Stimulated activated CD8-positive, alpha-beta memory T cell treated with anti-CD3 and anti-CD28 coated beads, Interleukin-4, amount 100 ng/mL, for 1 hour (primary cell): Measurements from ENCODE around the gene NACC2.

ENCODE experiments used
- DNase-seq, 2 donors: peaks; one replicate each; pipeline ENCODE4 v3.0.0-alpha.2; 2020; ENCODE audit warnings: low read depth in 2 of 2, low spot score in 1 of 2

NACC2 gene

DNA sequence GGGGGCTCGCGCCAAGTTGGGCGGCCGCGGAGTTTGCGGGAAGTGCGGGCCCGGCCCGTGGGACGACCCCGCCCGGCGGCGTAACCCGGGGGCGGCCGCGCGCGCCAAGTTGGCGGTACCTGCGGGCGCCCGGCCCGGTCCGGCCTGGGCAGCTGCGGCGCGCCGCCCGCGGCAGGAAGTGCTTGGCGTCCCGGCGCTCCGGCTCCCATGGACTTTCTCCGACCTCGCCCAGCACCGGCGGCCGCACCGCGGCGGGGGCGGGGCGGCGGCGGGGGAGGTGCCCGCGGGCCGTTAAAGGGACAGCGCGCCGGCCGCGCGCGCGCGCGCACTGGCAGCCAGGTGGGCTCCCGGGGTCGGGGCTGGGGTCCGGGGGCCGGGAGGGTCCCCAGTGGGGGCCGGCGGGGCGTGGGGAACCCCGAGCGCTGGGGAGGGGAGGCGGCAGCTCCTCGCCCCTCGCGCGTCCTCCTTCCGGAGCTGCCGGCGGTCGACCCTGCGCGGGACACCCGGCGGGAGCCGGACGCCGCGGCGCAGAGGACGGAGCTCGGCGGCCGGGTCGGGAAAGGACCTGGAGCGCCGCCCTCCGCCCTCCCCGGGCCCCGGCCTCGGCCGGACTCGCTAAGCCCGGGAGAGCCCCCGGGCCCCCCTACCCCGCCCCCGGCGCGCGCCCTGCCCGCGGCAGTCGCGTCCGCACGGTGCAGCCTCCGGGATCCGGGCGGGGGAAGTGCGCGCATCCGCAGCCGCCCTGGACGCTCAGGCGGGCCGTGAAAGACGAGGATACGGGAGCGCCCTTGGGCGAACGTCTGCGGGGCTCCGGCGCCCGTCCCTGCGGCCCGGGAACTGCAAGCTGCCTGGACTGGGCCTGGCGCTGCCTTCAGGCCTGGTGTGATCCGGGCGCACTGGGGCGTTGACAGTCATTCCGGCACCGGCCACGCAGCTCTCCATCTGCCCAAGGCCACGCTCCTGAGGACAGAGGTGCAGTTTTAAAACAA lies at the start of gene NACC2:
Gene NACC2, minus strand, starts transcription at position 220 of the 989 bp plus-strand sequence. CDS start 44,768 bp downstream, outside the sequence.
- DNase-seq: no peak

DNA sequence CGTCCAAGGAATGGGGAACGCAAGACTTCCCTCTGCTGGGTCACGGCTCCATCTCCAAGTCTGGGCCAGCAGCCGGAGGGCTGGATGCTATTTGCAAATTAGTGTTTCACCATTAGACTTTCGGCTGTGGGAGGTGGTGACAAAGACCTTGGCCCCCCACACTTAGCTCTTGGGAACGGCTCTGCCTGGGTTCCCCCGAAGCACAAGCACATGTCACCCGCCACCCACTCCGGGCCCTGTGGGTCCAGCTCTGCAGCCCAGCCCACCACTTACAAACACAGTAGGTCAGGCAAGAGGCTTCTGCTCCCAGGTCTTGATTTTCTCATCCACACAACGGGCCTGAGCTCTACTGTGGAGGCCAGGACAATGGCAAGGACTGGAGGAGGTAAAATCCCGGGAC lies 49.4 kb upstream of the NACC2 start:
- DNase-seq: no peak

- DNase-seq: no peak
These were observed 48.3 kb upstream of the NACC2 start for GRCh38 chr9:136143215-136144001.

DNA sequence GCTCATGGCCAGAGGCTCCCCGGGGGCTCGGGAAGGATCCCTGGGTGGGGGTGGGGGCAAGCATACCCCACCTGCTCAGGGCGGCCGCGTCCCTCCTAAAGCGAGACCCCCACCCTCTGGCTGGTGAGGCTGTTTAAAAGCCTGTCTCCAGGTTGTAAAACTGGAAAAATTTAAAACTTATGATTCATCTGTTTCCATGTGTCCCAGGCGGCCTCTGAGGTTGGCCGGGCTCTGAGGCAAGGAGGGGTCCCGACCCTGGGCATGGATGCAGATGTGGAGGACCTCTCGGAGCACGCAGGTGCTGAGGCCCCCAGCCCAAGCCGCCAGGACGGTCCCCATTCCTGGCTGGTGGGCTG lies 47.7 kb upstream of the NACC2 start:
- DNase-seq: no peak

DNA sequence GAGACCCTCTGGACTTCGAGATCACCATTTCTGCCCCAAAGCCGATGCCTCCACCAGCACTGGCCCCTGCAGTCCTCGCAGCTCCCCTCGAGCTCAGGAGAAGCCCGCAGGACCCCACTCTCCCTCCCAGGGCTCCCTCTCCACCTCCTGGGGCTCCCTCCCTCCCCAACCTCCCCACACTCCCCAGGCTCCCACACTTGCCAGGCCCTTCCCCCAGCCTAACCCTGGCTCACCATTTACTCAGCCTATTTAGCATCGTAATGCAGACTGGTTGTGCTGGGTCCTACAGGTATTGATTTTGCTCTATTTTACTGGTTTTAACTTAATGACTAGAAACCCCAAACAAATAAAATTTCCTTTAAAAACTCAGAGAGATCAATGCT lies 47.3 kb upstream of the NACC2 start:
- DNase-seq: no peak

- DNase-seq: no peak
These were observed 46.8 kb upstream of the NACC2 start for GRCh38 chr9:136141682-136142413.

DNA sequence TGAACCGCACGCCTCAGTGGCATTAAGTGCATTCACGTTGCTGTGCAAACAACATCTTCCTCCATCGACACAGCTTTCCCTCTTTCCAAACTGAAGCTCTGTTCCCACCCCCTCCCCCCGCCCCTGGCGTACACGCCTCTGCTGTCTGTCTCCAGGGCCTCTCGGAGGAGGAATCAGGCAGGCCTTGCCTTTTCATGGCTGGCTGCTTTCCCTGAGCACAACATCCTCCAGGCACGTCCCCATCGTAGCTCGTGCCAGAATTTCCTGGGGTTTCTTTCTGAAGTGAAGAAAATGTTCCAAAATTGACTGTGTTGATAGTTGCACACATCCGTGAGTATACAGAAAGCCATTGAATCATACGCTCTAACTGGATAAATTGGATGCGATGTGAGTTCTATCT lies 45.9 kb upstream of the NACC2 start:
- DNase-seq: no peak

DNA sequence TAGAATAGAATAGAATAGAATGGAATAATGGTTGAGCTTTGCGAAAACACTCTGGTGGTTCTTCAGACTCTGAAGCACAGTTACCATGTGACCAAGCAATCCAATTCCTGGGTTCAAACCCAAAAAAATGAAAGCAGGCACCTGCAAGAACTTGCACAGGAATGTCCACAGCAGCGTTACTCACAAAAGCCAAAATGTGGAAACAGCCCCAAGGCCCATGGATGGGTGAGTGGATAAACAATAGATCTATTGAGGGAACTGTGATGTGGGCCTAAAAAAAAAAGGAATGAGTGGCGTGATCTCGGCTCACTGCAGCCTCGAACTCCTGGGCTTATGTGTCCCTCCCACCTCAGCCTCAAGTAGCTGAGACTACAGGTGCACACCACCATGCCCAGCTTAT lies 45.0 kb upstream of the NACC2 start:
- no peak for DNase-seq

DNA sequence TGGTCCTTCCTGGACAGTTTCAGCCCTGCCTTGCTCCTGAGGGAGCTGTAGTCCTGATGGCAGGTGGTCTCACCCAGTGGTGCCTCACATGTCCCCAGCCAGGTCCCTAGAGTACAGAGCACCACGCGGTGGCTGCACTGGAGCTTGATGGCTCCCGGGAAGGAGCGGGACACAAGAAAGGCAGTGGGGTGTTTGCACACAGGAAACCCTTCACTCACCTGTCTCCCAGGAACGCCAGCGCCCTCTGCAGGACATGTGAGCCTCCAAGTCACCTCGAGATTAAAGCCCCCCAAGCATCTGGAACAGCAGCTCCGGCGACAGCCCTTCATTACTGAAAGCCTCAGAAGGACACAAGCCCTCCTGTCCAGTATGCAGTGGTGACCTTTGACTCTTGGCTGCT lies 43.5 kb upstream of the NACC2 start:
- no peak for DNase-seq

DNA sequence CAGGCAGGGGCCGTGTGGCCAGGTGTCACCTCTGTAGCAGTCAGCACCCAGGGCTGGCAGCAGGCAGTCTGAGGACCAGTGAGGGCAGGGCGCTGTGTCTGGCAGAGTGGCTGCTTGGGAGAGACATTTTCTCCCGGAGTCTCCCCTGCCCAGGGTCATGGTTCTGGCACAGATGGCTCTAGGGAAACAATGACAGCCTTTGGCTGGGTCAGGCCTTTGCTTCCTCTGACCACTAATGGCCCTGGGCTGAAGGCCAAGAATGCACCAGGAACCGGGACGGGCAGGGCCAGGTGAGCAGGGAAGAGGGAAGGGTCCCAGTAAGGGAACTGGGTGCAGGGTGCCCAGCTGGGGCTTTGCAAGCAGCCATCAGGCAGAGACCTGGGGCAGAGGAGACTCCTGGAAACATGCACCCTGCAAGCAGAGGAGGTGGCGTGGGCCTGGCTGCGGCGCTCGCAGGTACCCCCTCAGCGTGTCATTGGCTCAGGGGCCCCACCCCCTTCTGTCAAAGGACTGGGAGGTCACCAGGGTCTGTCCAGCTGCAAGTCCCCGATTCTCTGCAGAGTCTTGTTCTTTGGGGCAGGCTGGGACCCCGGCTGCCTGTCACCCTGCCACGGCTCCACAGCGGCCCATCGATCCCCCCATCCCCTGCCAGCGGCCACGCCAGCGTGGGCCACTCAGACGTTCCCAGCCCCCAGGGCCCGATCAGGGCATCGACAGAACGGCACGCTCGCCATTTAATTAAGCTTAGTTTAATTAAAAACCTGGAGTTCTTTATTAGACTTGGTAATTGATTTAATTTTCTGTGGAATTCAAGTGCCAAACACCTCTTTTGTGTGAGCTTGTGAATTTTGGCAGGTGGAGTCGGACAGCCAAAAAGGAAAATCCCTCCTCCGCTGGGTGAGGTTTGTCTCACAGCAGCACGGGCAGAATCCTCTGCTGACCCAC lies 42.5 kb upstream of the NACC2 start:
- DNase-seq: no peak

DNA sequence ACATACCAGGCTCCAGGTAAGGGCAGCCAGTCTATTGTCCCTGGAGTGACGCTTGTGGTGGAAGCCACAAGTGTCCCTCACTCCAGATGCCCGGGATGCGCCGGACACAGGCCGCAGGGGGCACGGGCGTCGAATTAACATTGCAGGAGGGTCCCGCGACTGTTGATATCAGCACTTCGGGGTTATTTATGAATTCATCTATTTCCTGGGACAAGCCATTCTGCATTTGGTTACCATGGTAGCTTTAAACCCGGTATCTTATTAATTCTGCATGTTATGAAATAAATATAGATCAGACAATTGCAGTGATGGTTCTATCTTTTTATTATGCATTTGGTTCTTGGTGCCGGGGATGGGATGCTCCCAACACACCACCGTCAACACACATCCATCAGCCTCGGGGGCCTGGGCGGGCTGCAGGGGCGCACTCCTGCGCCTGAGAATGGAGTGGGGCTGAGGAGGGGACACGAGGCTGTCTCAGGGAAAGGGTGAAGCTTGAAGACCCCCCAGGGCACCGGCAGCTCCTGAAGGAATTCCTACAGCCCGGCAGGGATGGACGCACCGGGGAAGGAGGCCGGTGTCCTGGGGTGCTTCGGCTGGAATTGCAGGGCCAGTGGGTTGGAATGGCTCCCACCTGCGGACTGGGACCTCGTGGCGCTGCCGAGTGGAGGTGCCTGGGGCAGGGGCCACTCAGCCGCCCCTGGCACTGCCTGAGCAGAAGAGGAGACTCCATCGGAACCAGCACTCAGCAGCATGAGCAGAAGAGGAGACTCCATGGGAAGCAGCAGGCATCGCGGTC lies 41.2 kb upstream of the NACC2 start:
- no peak for DNase-seq

GRCh38 chr9:136135326-136136126 lies 40.4 kb upstream of the NACC2 start:
- no peak for DNase-seq

DNA sequence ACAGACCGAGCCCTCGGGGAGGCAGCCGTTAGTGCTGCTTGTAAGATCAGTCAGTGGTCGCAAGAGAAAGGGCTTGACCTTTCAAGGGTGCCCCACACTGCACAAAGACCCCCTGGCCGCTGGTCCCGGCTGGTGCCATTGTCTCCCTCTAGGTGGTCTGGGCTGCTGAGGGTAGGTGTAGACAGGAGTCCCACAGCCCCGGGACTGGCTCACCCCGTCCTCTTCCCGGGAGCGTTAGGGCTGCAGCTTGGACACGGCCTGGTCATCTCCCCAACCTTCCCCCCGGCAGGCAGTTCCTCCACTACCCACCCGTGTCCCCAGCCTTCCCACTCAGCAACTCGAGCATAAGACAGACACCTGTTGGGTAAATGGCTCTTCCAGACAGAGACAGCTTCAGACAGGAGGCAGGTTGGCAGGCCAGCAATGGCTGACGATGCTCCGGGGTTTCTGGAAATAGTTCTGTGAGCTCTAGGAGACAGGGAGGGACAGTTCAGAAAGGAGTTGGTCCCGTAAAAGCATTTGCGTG lies 38.9 kb upstream of the NACC2 start:
- DNase-seq: no peak

DNA sequence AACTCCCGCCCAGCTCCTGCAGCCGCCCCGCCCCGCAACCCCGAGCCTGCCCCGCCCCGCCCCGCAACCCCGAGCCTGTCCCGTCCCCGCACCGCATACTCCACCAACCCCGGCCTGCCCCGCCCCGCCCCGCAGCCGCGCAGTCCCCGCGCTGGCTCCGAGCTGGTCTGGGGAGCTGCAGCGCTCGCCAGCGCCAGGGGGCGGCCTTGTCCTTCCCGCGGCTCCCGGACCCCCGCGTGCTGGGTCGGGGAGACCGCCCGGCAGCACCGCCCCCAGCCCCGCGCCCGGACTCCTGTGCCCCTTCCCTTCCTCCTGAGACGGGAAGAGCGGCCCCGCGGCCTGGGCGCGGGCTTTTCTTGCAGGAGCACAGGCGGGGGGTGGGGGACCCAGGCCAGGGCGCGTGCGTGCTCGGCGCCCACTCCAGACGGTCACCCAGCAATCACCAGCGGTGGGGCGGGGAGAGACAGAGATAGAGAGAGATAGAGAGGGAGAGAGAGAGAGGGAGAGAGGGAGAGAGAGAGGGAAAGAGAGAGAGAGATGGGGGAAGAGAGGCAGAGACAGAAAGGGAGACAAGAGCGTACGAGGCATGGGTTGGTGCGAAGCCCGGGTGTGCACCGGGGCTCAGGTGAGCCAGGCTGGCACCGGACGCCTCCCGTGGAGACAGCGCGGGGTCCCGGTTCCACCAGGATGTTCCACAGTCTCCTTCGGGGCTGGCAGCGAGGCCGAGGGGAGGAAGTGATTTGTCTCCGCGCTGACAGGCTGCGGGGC lies 38.3 kb upstream of the NACC2 start:
- DNase-seq: no peak

DNA sequence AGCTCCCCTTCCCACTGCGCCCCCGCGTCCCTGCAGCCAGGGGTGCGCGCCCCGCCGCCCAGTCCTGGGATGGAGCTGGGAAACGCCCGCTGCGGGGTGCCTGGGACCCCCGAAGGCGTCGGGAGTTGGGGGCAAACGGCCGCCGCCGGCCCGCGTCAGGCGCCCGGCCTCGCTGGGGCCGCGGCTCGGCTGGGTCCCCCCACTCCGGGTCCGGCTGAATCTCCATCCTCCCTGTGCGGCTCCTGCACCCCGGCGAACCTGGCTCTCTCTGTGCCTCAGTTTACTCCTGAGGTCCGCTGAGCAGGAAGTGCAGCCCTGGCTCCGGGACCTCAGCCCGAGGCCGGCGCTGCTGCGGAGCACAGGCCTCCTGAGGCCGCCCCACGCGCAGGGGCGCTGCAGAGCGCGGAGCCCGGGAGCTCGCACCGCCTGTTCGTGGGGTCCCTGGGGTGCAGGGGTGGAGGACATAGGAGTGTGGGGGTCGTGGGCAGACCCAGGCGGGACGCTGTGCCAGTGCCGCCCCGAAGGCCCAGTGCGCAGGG lies 37.5 kb upstream of the NACC2 start:
- DNase-seq: no peak

DNA sequence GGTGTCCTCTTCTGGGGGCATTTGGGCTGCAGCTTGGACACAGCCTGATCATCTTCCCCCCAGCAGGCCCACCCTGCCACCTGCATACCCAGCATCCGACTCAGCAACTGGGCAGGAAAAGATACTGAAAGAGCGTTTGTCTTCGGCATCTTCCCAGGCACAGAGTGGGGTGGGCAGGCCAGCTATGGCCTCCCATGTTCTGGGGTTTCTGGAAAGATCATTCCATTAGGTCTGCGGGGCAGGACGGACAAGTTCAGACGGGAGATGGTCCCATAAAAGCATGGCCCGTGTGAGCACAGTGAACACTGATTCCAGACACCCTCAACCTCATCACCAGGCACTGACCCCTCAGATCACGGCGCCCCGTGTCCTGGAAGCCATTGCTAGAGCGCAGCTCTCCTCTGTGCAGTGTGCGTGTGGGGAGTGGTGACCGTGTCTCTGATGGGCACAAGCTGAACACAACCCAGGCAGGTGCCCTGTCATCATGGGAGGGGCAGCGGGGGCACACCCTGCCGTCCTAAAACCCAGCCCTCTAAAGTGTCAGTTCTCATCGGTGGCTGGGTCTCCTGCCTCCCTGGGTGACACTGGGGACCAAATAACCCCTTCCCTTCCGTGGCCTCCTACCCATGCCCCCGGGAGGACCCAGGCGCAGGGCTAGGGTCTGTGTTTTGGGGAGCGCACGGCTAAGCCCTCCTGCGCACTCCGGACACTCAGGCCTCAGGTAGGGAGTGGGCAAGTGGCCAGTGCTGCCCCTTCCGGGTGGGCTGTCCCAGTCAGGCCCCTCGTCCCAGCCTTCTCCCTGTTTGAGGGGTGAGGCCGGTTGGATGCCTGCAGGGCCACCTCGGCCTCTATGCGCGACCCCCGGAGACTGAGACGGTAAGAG lies 36.8 kb upstream of the NACC2 start:
- no peak for DNase-seq

DNA sequence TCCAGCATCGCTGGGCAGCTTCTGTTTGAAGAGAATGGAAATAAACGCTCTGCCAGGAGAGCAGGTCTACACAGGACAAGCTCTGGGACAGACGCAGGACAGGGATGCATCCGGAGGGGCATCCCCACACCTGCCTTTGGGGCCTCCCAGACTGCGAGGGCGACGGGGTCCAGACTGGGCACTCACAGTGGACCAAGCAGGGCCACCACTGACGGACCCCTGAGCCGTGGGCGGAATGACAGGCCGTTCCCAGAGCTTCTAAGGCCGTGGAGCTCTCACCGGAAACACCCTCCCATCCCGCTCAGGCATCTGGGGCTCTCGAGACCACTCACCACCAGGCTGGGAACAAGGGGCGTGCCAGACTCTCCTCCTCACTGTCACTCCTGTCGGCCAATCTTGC lies 34.1 kb upstream of the NACC2 start:
- DNase-seq: no peak
